DND-41 (cell line): ENCODE data around the gene TTC33.

Source experiments
- ATAC-seq: fragments of 200-7000 bp; cut with Tn5 transposase; 3 replicates; pipeline ENCODE4 v1.9.1; 2021; ENCODE audit warnings: low read depth; ENCODE audit not compliant: insufficient read depth
- DNase-seq: peaks from one replicate; pipeline ENCODE4 v3.0.0-alpha.2; 2020
- H2AFZ ChIP-seq: 2 replicates; pipeline ENCODE4 v1.6.0; 2012; ENCODE audit warnings: low read depth, low read length
- H3K27ac ChIP-seq: 2 replicates; pipeline ENCODE4 v1.5.1; 2012; ENCODE audit warnings: low read length, inconsistent platforms
- H3K27me3 ChIP-seq: fragments of 200-600 bp; sonication (generic); 2 replicates; pipeline ENCODE4 v1.6.0; 2012; ENCODE audit warnings: low read length, mild to moderate bottlenecking, inconsistent platforms; ENCODE audit not compliant: insufficient read depth, poor library complexity
- H3K36me3 ChIP-seq: 2 replicates; pipeline ENCODE4 v1.5.1; 2012; ENCODE audit warnings: low read length, inconsistent platforms; ENCODE audit not compliant: insufficient read depth
- H3K4me1 ChIP-seq: 2 replicates; pipeline ENCODE4 v1.5.1; 2012; ENCODE audit warnings: mild to moderate bottlenecking, low read length; ENCODE audit not compliant: insufficient read depth
- H3K4me2 ChIP-seq: 2 replicates; pipeline ENCODE4 v1.6.0; 2012; ENCODE audit warnings: mild to moderate bottlenecking, moderate library complexity, low read length, inconsistent platforms; ENCODE audit not compliant: insufficient read depth
- H3K4me3 ChIP-seq, 2 experiments: fragments of 200-600 bp in 1 of 2; shearing (Covaris generic) in 1 of 2; 2 replicates each; pipeline ENCODE4 v1.5.1; 2012 to 2016; ENCODE audit warnings: inconsistent platforms in 2 of 2, low read length in 2 of 2, mild to moderate bottlenecking in 2 of 2, low read depth in 1 of 2, moderate library complexity in 1 of 2
- H3K79me2 ChIP-seq: 2 replicates; pipeline ENCODE4 v1.6.0; 2012; ENCODE audit warnings: low read length, inconsistent platforms; ENCODE audit not compliant: insufficient read depth
- H3K9ac ChIP-seq: 2 replicates; pipeline ENCODE4 v1.6.0; 2012; ENCODE audit warnings: low read depth, mild to moderate bottlenecking, inconsistent platforms, low read length, moderate library complexity
- H3K9me3 ChIP-seq: 2 replicates; pipeline ENCODE4 v1.5.1; 2012; ENCODE audit warnings: low read length, moderate library complexity, mild to moderate bottlenecking, inconsistent platforms; ENCODE audit not compliant: insufficient read depth, severe bottlenecking
- H4K20me1 ChIP-seq: 2 replicates; pipeline ENCODE4 v1.6.0; 2012; ENCODE audit warnings: low read length; ENCODE audit not compliant: insufficient read depth
- CTCF ChIP-seq: IDR thresholded peaks from 2 replicates; pipeline ENCODE4 v1.5.1; 2012; ENCODE audit warnings: borderline replicate concordance, low read length, moderate library complexity, mild to moderate bottlenecking; ENCODE audit not compliant: poor library complexity, severe bottlenecking; ENCODE audit errors: extremely low read depth
- EZH2 ChIP-seq: IDR thresholded peaks from 3 replicates; pipeline ENCODE4 v1.6.1; 2012; ENCODE audit warnings: borderline replicate concordance, low read depth, mild to moderate bottlenecking, moderate library complexity, low read length, inconsistent platforms; ENCODE audit not compliant: severe bottlenecking

Gene TTC33

GRCh38 chr5:40484495-40484894 lies 271.3 kb downstream of the TTC33 start:
- TF ChIP-seq EZH2 (no peak), CTCF (no peak)
- no peak for DNase-seq
- Histone ChIP-seq H3K27me3 (no peaks in the 10 kb centered on the region), H2AFZ (no peak overlapping the region; the same call in 1 of the 2 replicates), H3K27ac (no peak overlapping the region), H3K9me3 (no peaks in the 10 kb centered on the region), H3K79me2 (no peaks in the 10 kb centered on the region), H4K20me1 (no peaks in the 10 kb centered on the region), H3K9ac (no peak overlapping the region), H3K4me1 (peaks cover 19% of the 10 kb centered on the region), H3K4me3 (no peak overlapping the region), H3K36me3 (no peaks in the 10 kb centered on the region), H3K4me2 (no peak overlapping the region)
- no peak for ATAC-seq

DNA sequence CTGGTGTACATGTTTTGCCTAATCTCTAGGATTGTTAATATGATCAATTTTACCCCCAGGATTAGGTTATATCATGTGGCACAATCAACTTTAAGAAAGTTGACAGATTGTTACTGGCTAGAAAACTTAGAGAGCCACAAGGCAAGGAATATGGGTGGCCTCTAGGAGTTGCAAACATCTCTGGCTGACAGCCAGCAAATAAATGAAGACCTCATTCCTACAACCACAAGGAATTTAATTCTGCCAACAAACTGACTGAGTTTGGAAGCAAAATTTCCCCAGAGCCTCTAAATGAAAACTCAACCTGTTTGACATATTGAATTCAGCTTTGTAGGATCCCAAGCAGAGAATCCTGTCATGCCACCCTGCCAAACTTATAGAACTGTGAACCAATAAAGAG lies 272.4 kb downstream of the TTC33 start:
- H3K27me3 ChIP-seq: no peaks in the 10 kb centered on the region
- no peaks in the 10 kb centered on the region for H3K9me3 ChIP-seq
- no peak overlapping the region for H3K4me3 ChIP-seq
- no peak overlapping the region for H2AFZ ChIP-seq
- no peak for TF ChIP-seq CTCF
- no peak for TF ChIP-seq EZH2
- no peaks in the 10 kb centered on the region for H3K36me3 ChIP-seq
- no peak overlapping the region for H3K27ac ChIP-seq
- no peak overlapping the region for H3K9ac ChIP-seq
- no peaks in the 10 kb centered on the region for H3K79me2 ChIP-seq
- H3K4me1 ChIP-seq: peaks cover 19% of the 10 kb centered on the region
- no peaks in the 10 kb centered on the region for H4K20me1 ChIP-seq
- ATAC-seq (no peak), DNase-seq (no peak)
- no peak overlapping the region for H3K4me2 ChIP-seq

DNA sequence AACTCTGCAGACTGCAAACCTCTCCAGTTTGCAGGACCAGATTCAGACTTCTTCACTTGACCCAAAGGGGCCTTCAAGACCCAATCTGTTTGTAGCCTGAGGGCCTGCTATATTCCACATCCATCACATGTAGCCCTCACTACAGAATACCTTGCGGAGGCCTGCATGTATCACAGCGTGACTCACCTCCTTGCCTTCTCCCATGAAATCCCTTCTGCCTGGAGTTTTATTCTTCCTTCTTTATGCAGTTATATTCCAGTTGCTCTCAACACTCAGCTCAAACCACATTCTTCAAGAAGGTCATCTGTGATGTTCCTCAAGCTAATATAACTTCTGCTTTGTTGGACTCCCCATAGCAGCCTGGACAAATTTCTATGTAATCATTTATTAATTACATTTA lies 274.5 kb downstream of the TTC33 start:
- Histone ChIP-seq H3K36me3 (no peaks in the 10 kb centered on the region), H3K4me3 (no peak overlapping the region), H3K79me2 (no peaks in the 10 kb centered on the region), H3K4me1 (peaks cover 4% of the 10 kb centered on the region), H3K27me3 (no peaks in the 10 kb centered on the region), H3K9me3 (no peaks in the 10 kb centered on the region), H4K20me1 (no peaks in the 10 kb centered on the region), H3K9ac (no peak overlapping the region), H3K27ac (no peak overlapping the region), H3K4me2 (no peak overlapping the region), H2AFZ (no peak overlapping the region)
- no peak for DNase-seq
- no peak for ATAC-seq
- TF ChIP-seq CTCF: no peak
- no peak for TF ChIP-seq EZH2

DNA sequence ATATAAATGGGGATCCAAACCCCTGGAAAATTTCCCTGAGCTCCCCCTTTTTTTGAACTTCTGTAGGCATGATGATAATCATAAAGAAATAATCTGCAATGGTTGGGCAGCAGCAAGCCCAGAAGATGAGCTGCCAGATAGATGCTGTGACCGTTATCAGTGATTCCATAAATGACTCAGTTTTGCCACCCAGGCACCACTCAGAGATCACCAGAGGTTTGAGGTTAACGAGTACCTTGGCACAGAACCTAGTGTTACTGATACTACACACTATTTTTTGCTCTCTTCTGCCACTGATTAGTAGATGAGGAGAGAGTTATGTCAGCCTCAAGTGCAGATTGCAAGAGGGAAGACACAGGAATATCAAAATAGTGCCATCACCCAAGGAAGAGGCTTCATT lies 275.4 kb downstream of the TTC33 start:
- no peaks in the 10 kb centered on the region for H3K36me3 ChIP-seq
- no peak overlapping the region for H3K4me2 ChIP-seq
- DNase-seq (no peak), ATAC-seq (no peak)
- no peaks in the 10 kb centered on the region for H3K4me1 ChIP-seq
- no peak overlapping the region for H2AFZ ChIP-seq
- no peak overlapping the region for H3K9ac ChIP-seq
- no peaks in the 10 kb centered on the region for H3K27me3 ChIP-seq
- H3K27ac ChIP-seq: no peak overlapping the region
- H3K79me2 ChIP-seq: no peaks in the 10 kb centered on the region
- no peaks in the 10 kb centered on the region for H4K20me1 ChIP-seq
- H3K4me3 ChIP-seq: no peak overlapping the region
- no peak for TF ChIP-seq CTCF
- no peak for TF ChIP-seq EZH2
- H3K9me3 ChIP-seq: no peaks in the 10 kb centered on the region
